Measurements from ENCODE around the gene PCDH9.

- TF ChIP-seq CTCF (conservative IDR thresholded peaks at IDR 0.05; ENCODE audit: low read depth, low read length), result no peak
- TF ChIP-seq SMC3 (IDR thresholded peaks at IDR 0.05; ENCODE audit: low read depth, low read length), result no peak
- TF ChIP-seq MAZ (IDR thresholded peaks at IDR 0.05; ENCODE audit: borderline replicate concordance, low read depth, low read length), result no peak
- TF ChIP-seq POLR2A (IDR thresholded peaks at IDR 0.05; ENCODE audit: low read depth, low read length), result no peak
- no peak for TF ChIP-seq FOS (IDR thresholded peaks at IDR 0.05; ENCODE audit: low read depth, low read length)
- TF ChIP-seq ELK1 (IDR thresholded peaks at IDR 0.05; ENCODE audit: borderline replicate concordance, low read depth, low read length), result no peak
- TF ChIP-seq CEBPB (IDR thresholded peaks at IDR 0.05; ENCODE audit: low read depth, low read length), result no peak
- no peak for TF ChIP-seq RFX5 (IDR thresholded peaks at IDR 0.05; ENCODE audit: low read depth, low read length)
- TF ChIP-seq RCOR1 (IDR thresholded peaks at IDR 0.05; ENCODE audit: insufficient replicate concordance, low read length), result no peak
- TF ChIP-seq MXI1 (IDR thresholded peaks at IDR 0.05; ENCODE audit: borderline replicate concordance, low read depth, low read length), result no peak
Measured at GRCh38 chr13:67107979-67108378, 122.2 kb downstream of the PCDH9 start.

Measured in IMR-90 (cell line).